ENCODE measurements around the gene ZSCAN30.
"Not testable (repeated sequence)": the region's sequence is repeated elsewhere in the genome, so short reads cannot be mapped to it uniquely, and the experiment has no call there.

Gene ZSCAN30

DNA sequence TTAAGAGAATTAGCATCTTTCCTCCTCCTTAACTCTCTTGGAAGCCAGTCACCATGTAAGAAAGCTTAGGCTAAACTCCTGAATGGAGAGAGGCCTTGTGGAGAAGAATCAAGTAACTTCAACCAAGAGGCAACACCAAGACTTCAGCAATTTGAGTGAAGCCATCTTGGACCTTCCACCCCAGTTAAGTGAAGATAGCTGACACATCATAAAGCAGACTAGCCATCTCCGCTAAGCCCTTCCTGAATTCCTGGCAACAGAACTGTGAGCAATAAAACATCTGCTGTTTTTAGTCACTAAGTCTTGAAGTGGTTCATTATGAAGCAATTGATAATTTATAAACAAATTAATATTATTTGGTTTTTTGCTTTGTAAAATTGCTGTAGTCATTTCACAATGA lies 50.7 kb downstream of the ZSCAN30 start:
- DNase-seq (ENCODE audit: low read depth in 2 of 2, low spot score in 1 of 2) = no peak

DNA sequence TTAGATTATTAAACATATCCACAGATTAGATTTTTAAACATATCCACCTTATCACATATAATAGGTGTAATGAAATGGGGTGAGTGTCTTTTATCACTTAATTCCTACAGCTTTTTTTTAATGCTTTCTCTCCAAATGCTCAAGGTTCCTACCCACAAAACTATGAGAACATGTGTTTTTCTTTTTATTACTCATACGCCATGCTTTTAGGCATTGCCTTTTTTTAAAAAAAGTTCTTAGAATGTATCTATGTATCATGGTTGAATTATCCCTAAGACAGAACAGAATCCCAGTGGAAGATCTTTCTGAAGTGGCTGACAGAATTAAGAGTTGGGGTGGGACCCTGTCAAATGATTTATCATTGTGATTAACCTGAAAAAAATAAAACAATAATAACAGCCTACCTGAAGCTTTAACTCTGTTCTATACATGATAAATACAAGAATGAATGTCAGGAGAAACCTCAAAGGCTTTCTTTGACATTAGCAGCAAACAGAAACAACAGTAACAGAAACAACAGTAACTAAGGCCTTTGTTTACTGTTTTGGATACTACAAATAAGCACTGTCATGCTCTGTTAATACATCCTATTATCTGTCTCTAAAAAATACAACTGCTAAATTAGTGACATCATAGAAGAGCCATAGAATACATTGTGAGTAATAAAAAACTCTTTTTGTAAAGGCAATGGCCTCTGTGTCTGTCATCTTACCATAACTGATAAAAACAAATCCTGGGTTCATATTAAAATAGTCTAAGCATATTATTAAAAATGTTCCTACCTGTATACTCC lies 53.3 kb downstream of the ZSCAN30 start:
- DNase-seq (ENCODE audit: low read depth in 2 of 2, low spot score in 1 of 2) = no peak

DNA sequence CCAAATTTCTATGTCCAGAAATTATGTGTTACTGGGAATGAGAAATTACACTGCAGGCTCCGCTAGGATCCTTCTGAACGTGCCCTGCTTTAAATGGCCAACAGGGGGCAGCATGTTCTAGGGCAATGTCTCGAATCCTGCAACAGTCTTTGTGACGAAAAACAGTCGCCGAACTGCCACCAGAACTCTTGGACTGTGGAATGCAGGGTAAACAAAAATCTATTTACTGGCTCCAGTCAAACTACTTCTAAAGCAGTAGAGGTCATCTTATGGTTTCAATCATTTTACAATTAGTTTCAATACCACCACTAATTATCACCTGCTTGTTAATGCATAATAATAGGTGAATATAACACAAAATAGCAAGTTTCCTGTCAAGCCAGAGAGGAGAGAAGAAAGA lies 59.0 kb downstream of the ZSCAN30 start:
- DNase-seq (ENCODE audit: low read depth in 2 of 2, low spot score in 1 of 2) = peak; percentile 49 to 61

DNA sequence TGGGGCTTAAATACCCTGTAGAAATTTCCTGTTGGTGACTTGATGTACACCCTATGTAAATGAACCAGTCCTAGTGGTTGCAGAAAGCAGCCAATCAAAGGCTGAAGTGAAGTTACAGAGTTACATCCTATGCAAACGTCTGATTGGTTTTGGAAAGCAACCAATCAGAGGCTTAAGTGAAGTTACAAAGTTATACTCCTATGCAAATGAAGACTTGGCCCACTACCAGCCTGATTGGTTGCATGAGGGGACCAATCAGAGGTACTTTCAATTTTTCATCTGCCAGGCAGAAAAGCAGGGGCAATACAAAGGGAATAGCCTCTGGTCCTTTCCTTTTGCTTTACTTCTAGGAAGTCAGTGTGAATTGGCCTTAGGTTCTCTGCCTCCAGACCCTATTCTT lies 62.8 kb downstream of the ZSCAN30 start:
- DNase-seq (ENCODE audit: low read depth in 2 of 2, low spot score in 1 of 2) = no peak

DNA sequence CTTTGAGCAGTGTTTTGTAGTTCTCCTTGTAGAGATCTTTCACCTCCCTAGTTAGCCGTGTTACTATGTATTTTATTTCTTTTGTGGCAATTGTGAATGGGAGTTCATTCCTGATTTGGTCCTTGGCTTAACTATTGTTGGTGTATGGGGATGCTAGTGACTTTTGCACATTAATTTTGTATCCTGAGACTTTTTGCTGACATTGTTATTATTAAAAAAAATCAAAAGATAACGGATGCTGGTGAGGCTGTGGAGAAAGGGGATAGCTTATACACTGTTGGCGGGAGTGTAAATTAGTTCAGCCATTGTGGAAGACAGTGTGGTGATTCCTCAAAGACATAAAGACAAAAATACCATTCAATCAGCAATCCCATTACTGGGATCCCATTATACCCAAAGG lies 66.2 kb downstream of the ZSCAN30 start:
- no peak for DNase-seq (ENCODE audit: low read depth in 2 of 2, low spot score in 1 of 2)

DNA sequence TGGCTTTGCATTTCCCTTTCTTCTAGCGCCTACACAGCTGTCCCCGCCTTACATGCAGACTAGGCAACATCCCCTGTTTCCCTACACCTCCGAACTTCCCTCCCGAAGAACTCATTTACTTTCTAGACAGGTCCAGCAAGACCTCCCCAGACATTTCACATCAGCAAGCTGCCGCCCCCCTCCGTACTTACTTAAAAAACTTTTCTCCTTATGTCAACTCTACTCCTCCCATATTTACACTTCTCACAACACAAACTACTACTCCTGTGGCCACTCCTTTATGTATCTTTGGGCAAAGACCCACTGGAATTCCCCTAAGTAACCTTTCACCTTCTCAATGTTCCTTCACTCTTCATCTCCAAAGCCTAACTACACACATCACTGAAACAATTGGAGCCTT lies 69.6 kb downstream of the ZSCAN30 start:
- no peak for DNase-seq (ENCODE audit: low read depth in 2 of 2, low spot score in 1 of 2)

DNA sequence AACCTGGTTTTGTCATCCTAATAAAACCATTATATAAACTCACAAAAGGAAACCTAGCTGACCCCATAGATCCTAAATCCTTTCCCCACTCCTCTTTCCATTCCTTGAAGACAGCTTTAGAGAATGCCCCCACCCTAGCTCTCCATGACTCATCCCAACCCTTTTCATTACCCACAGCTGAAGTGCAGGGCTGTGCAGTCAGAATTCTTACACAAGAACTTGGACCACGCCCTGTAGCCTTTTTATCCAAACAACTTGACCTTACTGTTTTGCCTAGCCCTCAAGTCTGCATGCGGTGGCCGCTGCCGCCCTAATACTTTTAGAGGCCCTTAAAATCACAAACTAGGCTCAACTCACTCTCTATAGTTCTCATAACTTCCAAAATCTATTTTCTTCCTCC lies 70.7 kb downstream of the ZSCAN30 start:
- DNase-seq (ENCODE audit: low read depth in 2 of 2, low spot score in 1 of 2) = not testable (repeated sequence)

DNA sequence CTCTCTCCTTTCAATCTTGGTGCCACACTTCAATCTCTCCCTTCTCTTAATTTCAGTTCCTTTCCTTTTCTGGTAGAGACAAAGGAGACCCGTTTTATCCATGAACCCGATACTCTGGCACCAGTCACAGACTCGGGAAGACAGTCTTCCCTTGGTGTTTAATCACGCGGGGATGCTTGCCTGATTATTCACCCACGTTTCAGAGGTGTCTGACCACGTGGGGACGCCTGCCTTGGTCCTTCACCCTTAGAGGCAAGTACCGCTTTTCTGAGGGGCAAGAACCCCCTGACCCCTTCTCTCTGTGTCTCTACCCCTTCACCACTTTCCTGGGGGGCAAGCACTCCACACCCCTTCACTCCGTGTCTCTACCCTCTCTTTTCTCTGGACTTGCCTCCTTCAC lies 73.4 kb downstream of the ZSCAN30 start:
- not testable (repeated sequence) for DNase-seq (ENCODE audit: low read depth in 2 of 2, low spot score in 1 of 2)

DNA sequence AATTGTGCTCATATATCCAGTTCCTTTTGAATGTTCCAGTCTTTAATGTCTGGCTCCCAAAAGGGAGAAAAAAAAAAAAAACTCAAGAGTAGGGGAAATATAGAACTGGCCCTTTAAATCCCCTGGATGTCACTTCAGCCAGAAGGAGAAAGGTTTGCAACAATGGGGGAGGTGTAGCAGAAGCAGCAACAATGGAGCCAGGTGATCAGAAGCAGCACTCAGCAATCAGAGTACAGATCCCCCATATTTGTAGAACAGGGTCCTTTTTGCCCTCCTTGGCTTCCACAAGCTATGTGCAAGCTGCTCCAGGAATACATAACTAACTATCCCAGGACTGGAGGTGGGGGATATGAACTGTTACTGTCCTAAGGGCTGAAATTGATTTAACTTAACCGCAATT lies 75.0 kb downstream of the ZSCAN30 start:
- no peak for DNase-seq (ENCODE audit: low read depth in 2 of 2, low spot score in 1 of 2)

DNA sequence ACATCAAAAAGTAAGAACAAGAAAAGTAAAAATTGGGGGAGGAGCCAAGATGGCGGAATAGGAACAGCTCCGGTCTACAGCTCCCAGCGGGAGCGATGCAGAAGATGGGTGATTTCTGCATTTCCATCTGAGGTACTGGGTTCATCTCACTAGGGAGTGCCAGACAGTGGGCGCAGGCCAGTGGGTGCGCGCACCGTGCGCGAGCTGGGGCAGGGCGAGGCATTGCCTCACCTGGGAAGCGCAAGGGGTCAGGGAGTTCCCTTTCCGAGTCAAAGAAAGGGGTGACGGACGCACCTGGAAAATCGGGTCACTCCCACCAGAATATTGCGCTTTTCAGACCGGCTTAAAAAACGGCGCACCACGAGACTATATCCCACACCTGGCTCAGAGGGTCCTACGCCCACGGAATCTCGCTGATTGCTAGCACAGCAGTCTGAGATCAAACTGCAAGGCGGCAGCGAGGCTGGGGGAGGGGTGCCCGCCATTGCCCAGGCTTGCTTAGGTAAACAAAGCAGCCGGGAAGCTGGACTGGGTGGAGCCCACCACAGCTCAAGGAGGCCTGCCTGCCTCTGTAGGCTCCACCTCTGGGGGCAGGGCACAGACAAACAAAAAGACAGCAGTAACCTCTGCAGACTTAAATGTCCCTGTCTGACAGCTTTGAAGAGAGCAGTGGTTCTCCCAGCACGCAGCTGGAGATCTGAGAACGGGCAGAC lies 84.1 kb downstream of the ZSCAN30 start:
- DNase-seq (ENCODE audit: low read depth in 2 of 2, low spot score in 1 of 2) = not testable (repeated sequence)

DNA sequence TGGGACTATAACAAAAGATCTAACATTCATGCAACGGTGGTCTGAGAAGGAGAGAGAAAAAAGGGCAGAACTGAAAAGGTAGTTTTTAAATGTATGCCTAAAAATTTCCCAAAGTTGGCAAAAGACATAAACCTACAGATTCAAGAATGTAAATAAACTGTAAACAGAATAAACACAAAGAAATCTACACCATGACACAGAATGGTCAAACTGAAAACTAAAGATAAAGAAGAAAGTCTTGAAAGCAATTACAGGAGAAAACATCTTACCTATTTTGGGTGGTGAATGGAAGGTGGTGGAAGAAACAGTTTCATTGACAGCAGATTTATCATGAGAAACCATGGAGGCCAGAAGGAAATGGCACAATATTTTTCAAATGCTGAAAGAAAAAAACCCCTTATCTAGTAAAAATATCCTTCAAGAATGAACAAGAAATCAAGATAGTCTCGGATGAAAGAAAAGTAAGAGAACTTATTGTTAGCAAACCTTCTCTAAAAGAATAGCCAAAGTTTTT lies 84.8 kb downstream of the ZSCAN30 start:
- DNase-seq (ENCODE audit: low read depth in 2 of 2, low spot score in 1 of 2) = no peak

DNA sequence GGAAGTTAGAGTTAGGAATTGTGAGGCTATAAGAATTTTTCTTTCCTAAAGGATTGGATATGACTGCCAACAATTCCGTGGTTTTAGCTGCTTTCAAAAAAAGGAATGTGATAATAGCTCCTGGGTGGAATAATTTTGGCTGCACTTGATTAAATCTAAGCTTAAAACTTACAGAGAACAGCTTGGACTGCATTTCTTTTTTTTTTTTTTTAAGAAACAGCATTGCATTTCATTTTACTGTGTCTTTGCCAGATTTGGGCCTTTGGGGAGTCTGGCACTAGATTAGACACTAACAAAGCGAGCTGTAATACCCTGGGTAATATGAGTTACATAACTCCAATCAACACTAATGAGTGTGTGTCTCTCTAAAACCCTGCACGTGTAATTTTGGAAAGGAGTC lies 87.0 kb downstream of the ZSCAN30 start:
- no peak for DNase-seq (ENCODE audit: low read depth in 2 of 2, low spot score in 1 of 2)

DNA sequence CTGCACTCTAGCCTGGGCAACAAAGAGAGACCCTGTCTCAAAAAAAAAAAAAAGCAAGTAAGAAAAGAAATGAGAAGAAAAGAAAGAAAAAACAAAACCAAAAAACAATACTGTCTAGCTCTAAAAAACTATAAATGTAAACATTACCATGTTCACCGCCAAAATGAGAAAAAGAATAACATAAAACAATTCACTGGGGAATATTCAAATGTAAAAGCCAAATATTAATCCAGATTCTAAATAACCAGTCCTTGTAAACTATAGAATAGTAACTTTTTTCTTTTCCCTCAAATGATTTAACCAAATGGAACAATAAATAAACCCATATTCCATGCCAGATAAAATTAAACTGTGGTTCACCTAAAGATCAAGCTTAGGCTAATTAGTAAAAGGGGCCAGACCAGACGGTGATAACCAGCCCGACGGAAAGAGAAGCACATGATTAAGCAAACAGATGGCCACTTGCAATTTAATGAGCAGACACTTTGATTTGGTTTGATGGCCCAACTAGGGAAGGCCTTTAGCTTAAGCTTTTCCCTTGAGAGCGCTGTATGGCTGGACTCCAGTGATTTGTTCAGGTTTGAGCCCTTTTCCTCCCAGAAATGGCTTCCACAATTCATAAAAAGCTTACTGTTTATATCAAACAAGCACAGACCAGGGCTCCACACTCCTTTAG lies 88.6 kb downstream of the ZSCAN30 start:
- no peak for DNase-seq (ENCODE audit: low read depth in 2 of 2, low spot score in 1 of 2)

Data from stimulated activated CD8-positive, alpha-beta memory T cell treated with anti-CD3 and anti-CD28 coated beads, Interleukin-4, amount 100 ng/mL, for 1 hour (primary cell).